ELR (cell line): Measurements from ENCODE around the gene GRK6.
A peak's percentile ranks its signal among the peaks of the same experiment; 100 is the strongest.
"Not testable (repeated sequence)": the region's sequence is repeated elsewhere in the genome, so short reads cannot be mapped to it uniquely, and the experiment has no call there.

Source experiments
- DNase-seq: peaks from one replicate; pipeline ENCODE4 v3.0.0-alpha.2; 2015; ENCODE audit warnings: low read depth

GRK6 gene

GRCh38 chr5:177471610-177472356 lies 45.3 kb downstream of the GRK6 start:
- peak; percentile 80 for DNase-seq

GRCh38 chr5:177472460-177473442 lies 46.3 kb downstream of the GRK6 start:
- DNase-seq: peak; percentile 65

- DNase-seq: peak; percentile 72
Measured at GRCh38 chr5:177473443-177474001, 47.0 kb downstream of the GRK6 start, which contains the start of gene DBN1. Gene DBN1, minus strand, starts transcription at chr5:177473634. Its CDS starts 113 bp downstream, at chr5:177473521.

GRCh38 chr5:177474002-177474476 lies 47.6 kb downstream of the GRK6 start:
- no peak for DNase-seq

- DNase-seq: no peak
Measured at GRCh38 chr5:177474846-177475562, 48.5 kb downstream of the GRK6 start.

- DNase-seq: no peak
Measured at GRCh38 chr5:177475563-177476427, 49.3 kb downstream of the GRK6 start.

GRCh38 chr5:177476531-177477233 lies 50.2 kb downstream of the GRK6 start:
- DNase-seq: no peak

- no peak for DNase-seq
Measured at GRCh38 chr5:177477701-177478477, 51.4 kb downstream of the GRK6 start.

GRCh38 chr5:177478711-177479646 lies 52.5 kb downstream of the GRK6 start:
- no peak for DNase-seq

GRCh38 chr5:177479774-177480173 lies 53.3 kb downstream of the GRK6 start:
- DNase-seq: no peak

- no peak for DNase-seq
Measured at GRCh38 chr5:177482359-177482795, 55.9 kb downstream of the GRK6 start.

- no peak for DNase-seq
Measured at GRCh38 chr5:177483042-177483441, 56.6 kb downstream of the GRK6 start.

- DNase-seq: no peak
Measured at GRCh38 chr5:177483994-177484901, 57.8 kb downstream of the GRK6 start.

- DNase-seq: no peak
Measured at GRCh38 chr5:177484902-177485549, 58.5 kb downstream of the GRK6 start.

GRCh38 chr5:177485753-177486152 lies 59.3 kb downstream of the GRK6 start:
- DNase-seq: not testable (repeated sequence)

- DNase-seq: no peak
Measured at GRCh38 chr5:177486256-177486655, 59.8 kb downstream of the GRK6 start.
